BJ (cell line): ENCODE results near the gene TCEAL5. TPM values are rescaled to one million over a fixed set of nuclear protein-coding genes. Genes with fewer than 3 reads are reported as not detected.
"Not testable (repeated sequence)": the region's sequence is repeated elsewhere in the genome, so short reads cannot be mapped to it uniquely, and the experiment has no call there.

Experiments
- CTCF ChIA-PET: fragments of 350-600 bp; formaldehyde crosslinking; extraction: SDS; loops from one replicate; lab custom pipeline; 2021; ENCODE audit warnings: antibody characterized with exemption, inconsistent platforms; lab: Yijun Ruan, JAX
- POLR2A ChIA-PET: fragments of 300-600 bp; sonication (Branson Sonifier 250); formaldehyde crosslinking; extraction: SDS; loops from one replicate; lab custom pipeline; 2021; ENCODE audit warnings: antibody characterized with exemption; lab: Charles Lee
- DNase-seq: peaks from one replicate; pipeline ENCODE4 v3.0.0-alpha.2; 2011; ENCODE audit warnings: low read depth
- H3K27me3 ChIP-seq: 2 replicates; pipeline ENCODE4 v1.6.0; 2011; ENCODE audit warnings: low read length; ENCODE audit not compliant: control insufficient read depth, insufficient read depth
- H3K36me3 ChIP-seq: 2 replicates; pipeline ENCODE4 v1.5.1; 2011; ENCODE audit warnings: low read length; ENCODE audit not compliant: control insufficient read depth, insufficient read depth
- H3K4me3 ChIP-seq: 2 replicates; pipeline ENCODE4 v1.5.1; 2011; ENCODE audit warnings: low read depth, mild to moderate bottlenecking, control low read depth, low read length
- CTCF ChIP-seq: IDR thresholded peaks from 2 replicates; pipeline ENCODE4 v1.5.1; 2011; ENCODE audit warnings: low read depth, mild to moderate bottlenecking, control low read depth, inconsistent platforms, low read length, moderate library complexity; ENCODE audit not compliant: insufficient read depth
- polyA plus RNA-seq: library from polyadenylated mRNA; depleted of rRNA; stranded (reverse); fragments of >200 nt; gene quantifications from 2 replicates; pipeline ENCODE4 v1.2.3, GENCODE V29; 2011; rRNA removed

The TCEAL5 gene
- polyA plus RNA-seq, 1 experiment: not detected

- no peaks in the 10 kb centered on the region; the same call in 1 of the 2 replicates for H3K27me3 ChIP-seq
- ChIA-PET CTCF (no interaction called here), POLR2A (no interaction called here)
- no peaks in the 10 kb centered on the region for H3K36me3 ChIP-seq
- no peak overlapping the region for H3K4me3 ChIP-seq
- no peak for TF ChIP-seq CTCF
- DNase-seq: no peak
These were observed 41.7 kb downstream of the TCEAL5 start for GRCh38 chrX:103234869-103235268.

GRCh38 chrX:103233263-103233662 lies 43.3 kb downstream of the TCEAL5 start:
- POLR2A ChIA-PET: no interaction called here
- CTCF ChIA-PET: no interaction called here
- TF ChIP-seq CTCF: no peak
- H3K36me3 ChIP-seq: no peaks in the 10 kb centered on the region
- no peak for DNase-seq
- no peak overlapping the region for H3K4me3 ChIP-seq
- H3K27me3 ChIP-seq: no peaks in the 10 kb centered on the region; the same call in 1 of the 2 replicates

- POLR2A ChIA-PET, CTCF ChIA-PET, DNase-seq: not testable (repeated sequence)
These were observed 50.6 kb downstream of the TCEAL5 start for GRCh38 chrX:103225918-103226317.

More at GRCh38 chrX:103225918-103226317, 50.6 kb downstream of the TCEAL5 start:
- H3K27me3 ChIP-seq, H3K4me3 ChIP-seq, H3K36me3 ChIP-seq: not testable (repeated sequence)

Other genes with a start within 250 kb of the TCEAL5 start
- 23.9 and 38.6 TPM in 2 replicates for gene BEX1, start 212.6 kb downstream of the TCEAL5 start, polyA plus RNA-seq
- gene NXF3, start 183.6 kb downstream of the TCEAL5 start, polyA plus RNA-seq: 0.83 and 0.93 TPM in 2 replicates
- gene BEX4, start 61.6 kb downstream of the TCEAL5 start, polyA plus RNA-seq: 13.6 and 38.7 TPM in 2 replicates
- gene TCEAL8, start 21.6 kb downstream of the TCEAL5 start, polyA plus RNA-seq: 26.7 and 76.1 TPM in 2 replicates
- gene BEX2, start 34.2 kb upstream of the TCEAL5 start, polyA plus RNA-seq: 1.2 and 1.8 TPM in 2 replicates
- gene TCEAL7, start 53.5 kb upstream of the TCEAL5 start, polyA plus RNA-seq: 5.5 and 10.2 TPM in 2 replicates
- gene TCEAL9, start 79.8 kb upstream of the TCEAL5 start, polyA plus RNA-seq: 15.7 and 53.5 TPM in 2 replicates
- gene BEX3, start 99.8 kb upstream of the TCEAL5 start, polyA plus RNA-seq: 107 and 267 TPM in 2 replicates
- gene RAB40A, start 242.7 kb upstream of the TCEAL5 start, polyA plus RNA-seq: 0.48 and 0.56 TPM in 2 replicates